Measurements from ENCODE around the gene COG5.
A peak's percentile ranks its signal among the peaks of the same experiment; 100 is the strongest.
"Not testable (repeated sequence)": the region's sequence is repeated elsewhere in the genome, so short reads cannot be mapped to it uniquely, and the experiment has no call there.

COG5 gene

GRCh38 chr7:107579885-107580715, 16.4 kb upstream of the COG5 start, which contains the start of gene BCAP29:
TSS of gene BCAP29 (plus strand) at chr7:107580246. CDS start at chr7:107580773, 527 bp downstream.
- no peak for DNase-seq

DNA sequence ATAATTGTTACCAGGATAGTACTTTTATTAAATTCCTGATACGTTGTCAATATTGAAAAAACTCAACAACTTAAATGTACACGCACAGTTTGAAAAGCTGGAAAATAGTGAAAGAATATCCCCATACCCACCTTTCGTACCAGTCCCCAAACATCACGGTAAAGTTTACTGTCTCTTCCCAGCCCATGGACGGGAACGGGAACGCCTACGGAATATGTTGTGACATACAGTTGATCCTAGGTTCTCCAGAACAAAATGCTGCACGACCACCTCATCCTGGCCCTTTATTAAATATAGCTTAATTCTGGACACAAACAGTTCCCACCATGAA, 15.8 kb upstream of the COG5 start:
- DNase-seq, result no peak

- DNase-seq, result no peak
Measured at GRCh38 chr7:107573537-107573936, 9.8 kb upstream of the COG5 start.

- no peak for DNase-seq
Measured at GRCh38 chr7:107570298-107570697, 6.6 kb upstream of the COG5 start.

DNA sequence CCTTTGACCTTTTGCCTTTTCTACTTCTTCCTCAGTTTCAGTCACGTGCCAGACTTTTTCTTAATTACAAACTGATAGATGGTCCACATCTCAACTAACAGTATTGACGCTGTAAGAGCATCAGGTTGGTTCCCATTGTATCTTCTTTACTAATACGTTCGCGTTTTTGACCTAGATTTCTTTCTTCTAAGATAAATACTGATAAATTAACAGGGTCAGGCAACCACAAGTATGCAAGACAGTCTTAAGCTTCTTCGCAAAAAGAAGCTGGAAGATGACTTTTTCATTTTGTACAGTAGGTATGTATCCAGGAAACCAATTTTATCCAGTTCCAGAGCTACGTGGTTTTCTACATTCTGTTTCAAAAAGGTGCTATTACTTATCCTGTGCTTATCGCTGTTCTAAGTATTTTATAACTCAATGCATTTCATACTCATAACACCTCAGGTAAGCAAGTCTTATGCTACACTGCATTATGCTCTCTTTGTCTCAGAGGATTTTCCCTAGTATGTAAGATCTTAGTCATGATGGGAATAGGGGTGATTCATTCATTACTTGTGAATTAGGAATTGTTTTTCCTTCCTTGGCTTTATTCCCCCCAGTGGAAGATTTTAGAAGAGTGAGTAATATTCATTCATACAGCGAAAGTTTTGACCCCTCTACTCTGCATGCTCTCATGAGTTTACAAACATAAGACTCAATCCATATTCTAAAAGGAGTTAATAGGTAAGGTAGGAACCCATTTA, 1.0 kb upstream of the COG5 start:
- DNase-seq, result no peak

GRCh38 chr7:107563081-107563774, 492 bp downstream of the COG5 start:
- DNase-seq, result no peak

DNA sequence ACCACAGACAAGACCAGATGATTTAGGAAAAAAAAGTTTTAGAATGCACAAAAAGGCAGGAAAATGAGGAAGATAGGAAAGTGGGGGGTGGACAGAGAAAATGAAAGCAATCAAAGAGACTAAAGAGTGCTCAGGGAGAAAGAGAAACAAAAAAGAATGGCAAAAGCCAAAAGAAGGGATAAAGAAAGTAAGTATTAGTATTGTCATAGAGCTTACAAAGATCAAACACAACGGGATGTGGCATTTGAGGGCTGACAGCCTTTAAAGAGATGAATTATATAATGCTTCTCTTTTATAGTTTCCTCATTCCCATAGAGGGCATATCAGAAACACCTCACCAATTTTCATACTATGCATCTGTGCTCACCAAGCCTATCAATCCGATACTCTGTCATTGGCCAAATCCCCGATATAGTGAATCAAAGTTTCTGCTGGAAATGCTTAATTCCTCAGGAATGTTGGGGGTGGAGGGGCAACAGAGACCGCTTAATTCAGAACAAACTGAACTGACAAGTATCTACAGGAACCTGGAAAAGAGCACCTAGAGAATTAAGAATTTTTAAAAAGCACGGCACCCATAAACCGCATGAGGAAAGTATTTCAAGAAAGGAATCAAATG, 2.7 kb downstream of the COG5 start:
- no peak for DNase-seq

- DNase-seq, result no peak
Measured at GRCh38 chr7:107559864-107560263, 3.9 kb downstream of the COG5 start.

GRCh38 chr7:107555893-107556292, 7.8 kb downstream of the COG5 start:
- DNase-seq, result no peak

GRCh38 chr7:107551936-107552335, 11.8 kb downstream of the COG5 start:
- DNase-seq, result no peak

- no peak for DNase-seq
Measured at GRCh38 chr7:107544848-107545591, 18.7 kb downstream of the COG5 start.

DNA sequence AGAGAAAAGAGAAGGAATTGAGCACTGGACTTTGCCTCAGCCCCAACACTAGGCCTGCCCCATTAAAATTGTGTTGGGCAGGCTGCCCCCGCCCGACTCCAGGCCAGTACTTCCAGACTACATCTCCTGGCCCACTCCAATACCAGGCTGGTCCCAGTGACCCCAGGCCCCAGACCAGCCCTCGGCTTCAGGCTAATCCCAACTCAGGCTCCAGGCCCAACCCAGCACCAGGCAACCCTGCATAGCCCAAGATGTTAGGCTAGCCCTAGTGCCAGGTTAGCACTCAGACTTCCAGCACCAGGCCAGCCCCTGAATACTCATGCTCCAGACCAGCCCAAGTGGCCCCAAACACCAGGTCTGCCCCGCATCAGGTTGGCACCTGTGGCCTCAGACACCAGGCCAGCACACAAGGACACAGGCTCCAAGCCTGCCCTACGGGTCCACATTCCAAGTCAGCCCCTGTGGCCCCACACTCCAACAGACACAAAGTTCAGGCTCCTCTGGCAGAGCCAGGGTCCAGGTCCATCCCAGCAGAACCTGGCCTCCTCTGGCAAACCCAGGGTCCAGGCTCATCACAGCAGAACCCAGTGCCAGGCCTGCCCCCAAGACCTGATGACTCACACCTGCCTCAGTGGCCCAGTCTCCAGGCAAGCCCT, 20.3 kb downstream of the COG5 start:
- no peak for DNase-seq

DNA sequence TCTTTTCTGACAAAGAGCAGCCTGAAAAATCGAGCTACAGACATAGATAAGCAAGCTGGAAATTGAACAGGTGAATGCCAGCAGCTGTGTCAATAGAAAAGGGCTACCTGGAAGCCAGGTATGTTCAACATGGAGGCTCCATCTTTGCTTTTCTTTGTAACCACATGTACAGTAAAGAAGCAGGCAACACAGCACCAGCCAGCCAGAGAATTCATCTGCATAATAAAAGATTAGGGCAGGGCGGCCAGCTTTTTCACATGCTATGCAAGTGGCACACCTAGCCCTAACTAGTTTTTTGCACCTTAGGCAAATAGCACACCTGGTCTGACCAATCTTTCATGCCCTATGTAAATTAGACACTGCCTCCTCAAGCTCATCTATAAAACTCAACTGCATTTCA, 25.7 kb downstream of the COG5 start:
- peak; percentile 88 for DNase-seq

DNA sequence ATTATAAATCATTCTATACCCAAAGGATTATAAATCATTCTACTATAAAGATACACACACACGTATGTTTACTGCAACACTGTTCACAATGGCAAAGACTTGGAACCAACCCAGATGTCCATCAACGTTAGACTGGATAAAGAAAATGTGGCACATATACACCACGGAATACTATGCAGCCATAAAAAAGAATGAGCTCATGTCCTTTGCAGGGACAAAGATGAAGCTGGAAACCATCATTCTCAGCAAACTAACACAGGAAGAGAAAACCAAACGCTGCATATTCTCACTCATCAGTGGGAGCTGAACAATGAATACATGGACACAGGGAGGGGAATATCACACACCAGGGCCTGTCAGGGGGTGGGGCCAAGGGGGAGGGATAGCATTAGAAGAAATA, 26.5 kb downstream of the COG5 start:
- DNase-seq, result not testable (repeated sequence)

GRCh38 chr7:107534139-107534538, 29.6 kb downstream of the COG5 start:
- DNase-seq, result no peak

GRCh38 chr7:107530751-107531150, 33.0 kb downstream of the COG5 start:
- DNase-seq, result no peak

DNA sequence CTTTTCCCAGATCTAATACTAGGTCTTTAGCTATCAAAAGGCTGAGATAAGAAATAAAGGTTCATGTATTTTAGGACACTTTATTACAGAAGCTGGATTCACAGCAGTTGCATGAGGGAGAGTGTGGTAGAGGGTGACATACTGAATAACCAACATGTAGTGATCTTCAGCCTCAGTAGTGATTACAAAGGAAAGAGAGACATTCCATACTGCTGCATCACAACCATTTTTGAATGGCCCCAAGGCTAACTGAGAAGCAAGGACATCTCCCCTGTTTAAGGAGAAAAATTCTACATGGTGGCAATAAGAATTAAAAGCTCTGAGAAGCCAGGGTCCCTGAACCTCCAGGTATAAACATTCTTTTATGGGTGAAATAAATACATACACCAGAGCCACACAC, 35.3 kb downstream of the COG5 start:
- no peak for DNase-seq

- DNase-seq, result no peak
Measured at GRCh38 chr7:107527196-107527595, 36.5 kb downstream of the COG5 start.

DNA sequence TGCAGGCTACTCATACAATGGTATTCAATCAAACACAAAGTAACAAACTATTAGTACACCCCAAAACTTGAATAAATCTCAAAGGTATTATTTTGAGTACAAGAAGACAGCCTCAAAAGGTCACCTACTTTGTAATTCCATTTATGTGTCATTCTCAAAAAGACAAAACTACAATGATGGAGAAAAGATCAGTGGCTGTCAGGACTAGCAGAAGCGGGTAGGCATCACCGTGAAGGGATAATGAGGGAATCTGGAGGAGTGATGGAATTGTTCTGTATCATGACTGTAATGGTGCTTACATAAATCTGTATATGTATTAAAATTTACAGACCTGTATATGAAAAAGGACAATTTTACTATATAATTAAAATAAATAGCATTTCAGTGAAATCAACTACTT, 37.0 kb downstream of the COG5 start:
- DNase-seq, result no peak

- DNase-seq, result no peak
Measured at GRCh38 chr7:107506674-107507339, 56.9 kb downstream of the COG5 start.

DNA sequence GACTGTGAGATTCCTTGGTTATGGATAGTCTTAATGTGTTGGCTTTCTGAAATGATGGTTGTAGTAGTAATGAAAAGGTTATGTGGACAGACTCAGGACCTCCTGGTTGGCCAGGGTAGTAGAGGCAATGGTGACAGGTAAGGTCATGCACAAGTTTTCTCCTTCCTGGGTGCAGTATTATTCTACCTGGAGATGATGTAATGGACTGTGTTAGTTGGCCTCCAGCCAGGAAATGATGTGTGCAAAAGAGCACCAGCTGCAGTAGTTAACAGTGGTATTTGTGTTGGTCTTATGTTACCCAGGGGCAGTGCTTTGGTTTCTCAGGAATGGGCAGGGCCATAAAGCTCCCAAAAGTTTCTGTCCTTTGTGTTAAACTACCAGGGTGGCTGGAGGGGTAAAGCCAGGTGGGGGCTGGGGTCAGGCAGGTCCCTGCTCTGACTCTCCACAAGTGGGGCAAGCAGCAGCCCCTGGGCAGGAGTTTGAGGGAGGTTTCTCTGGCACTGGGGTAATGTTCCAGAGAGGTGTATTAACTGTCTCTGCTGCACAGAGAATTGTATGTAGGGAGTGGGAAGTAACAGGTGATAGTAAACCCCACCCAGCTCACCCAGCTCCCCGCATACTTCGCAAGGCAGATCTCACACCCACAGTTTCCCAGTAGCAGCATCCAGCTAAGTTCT, 57.6 kb downstream of the COG5 start:
- DNase-seq, result peak; percentile 73
